Activated T-cell treated with anti-CD3 and anti-CD28 coated beads for 48 hours (primary cell): ENCODE measurements around the gene TP53I11.

Experiments
- DNase-seq: peaks from one replicate; pipeline ENCODE4 v3.0.0-alpha.2; 2020; ENCODE audit warnings: low read depth

TP53I11 gene, protein sequence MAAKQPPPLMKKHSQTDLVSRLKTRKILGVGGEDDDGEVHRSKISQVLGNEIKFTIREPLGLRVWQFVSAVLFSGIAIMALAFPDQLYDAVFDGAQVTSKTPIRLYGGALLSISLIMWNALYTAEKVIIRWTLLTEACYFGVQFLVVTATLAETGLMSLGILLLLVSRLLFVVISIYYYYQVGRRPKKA

DNA sequence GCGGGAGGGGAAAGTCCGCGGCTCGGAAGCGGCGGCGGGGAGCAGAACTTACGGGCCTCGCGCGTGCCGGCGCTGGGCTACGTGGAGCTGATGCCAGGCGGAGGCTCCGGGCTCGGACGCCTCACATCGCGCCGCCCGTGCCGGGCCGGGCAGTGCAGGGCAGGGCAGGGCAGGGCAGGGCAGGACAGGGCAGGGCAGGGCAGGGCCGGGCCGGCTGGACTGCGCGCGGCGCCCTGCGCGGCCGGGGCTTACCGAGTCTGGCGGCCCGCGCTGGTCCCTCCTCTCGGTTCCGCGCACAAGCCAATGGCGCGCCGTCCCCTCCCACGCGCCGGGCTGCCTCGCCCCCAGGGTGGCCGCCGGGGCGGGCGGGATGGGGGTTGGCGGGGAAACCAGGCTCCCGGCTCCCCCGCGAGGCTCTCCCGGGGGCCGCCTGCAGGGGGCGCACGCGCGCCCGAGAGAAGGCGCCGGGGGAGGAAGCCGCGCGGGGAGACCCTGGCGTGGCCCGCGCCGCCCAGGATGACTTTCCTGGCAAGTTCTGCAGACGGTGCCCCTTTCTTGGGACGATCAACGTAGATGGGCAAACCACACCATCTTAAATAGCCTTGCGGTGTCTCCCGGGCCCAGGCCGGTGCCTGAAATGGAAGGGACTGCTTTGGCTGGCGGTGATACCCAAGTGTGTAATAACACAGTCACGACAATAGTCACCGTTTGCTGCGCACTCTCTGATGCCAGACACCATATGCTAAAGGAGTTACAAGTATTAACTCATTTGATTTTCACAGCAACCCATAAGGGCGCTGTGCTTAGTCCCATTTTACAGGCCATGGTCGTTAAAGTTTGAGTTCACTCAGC, at the start of gene TP53I11:
TSS of gene TP53I11 (minus strand) at position 259 of the 852 bp plus-strand sequence. CDS start 12,548 bp downstream, outside the sequence.
- DNase-seq = peak; percentile 72

DNA sequence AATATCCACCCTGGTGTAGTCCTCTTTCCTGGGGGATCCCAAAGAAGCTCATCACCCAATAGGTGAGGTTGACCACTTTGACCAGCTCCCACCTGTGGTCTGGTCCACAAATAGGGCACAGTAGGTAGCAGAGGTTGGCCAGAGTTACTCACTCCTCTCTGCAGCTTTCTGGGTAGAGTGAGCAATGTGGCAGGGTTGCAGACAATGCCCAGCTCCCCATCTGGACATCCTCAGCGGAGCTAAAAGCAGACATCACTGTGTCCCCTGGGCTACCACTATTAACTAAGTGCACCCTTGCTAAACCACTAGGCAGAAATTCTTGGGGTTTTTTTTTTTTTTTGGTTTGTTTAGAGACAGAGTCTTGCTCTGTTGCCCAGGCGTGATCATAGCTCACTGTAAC, 48.4 kb upstream of the TP53I11 start:
- no peak for DNase-seq

DNA sequence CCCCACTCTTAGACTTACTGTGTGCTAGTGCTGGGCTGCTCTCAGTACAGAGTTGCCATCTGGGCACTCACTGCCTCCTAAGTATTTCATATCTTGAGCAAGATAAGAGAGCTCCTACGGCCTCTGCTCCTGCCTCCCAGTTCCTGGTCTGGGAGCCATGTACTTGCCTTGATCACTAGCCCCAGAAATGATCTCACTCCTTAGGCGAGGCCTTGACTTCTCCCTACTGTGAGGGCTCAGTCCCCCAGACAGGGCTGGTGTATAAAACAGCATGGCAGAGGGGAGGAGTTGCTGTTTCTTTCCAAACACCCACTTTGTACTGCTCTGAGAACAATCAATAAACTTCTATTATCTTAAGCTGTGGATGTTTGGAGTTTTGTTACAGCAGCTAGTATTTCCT, 47.4 kb upstream of the TP53I11 start:
- DNase-seq = no peak

DNA sequence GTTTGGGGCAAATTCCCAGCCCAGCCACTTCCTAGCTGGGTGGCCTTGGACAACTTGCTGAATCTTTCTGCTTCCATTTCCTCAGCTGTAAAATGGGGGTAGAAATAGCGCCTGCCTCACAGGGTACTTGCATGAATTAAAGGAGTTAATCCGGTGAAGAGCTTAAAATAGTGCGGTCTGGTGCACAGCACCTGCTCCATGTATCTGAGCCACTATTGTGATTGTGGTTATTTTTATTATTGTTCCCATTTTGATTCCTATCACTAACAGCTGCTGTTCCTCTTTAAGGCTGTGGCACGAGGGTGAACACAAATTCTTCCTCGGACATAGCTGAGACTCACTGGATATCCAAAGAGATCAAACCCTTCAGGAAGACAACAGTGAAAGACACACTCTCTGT, 46.9 kb upstream of the TP53I11 start:
- DNase-seq = no peak

DNA sequence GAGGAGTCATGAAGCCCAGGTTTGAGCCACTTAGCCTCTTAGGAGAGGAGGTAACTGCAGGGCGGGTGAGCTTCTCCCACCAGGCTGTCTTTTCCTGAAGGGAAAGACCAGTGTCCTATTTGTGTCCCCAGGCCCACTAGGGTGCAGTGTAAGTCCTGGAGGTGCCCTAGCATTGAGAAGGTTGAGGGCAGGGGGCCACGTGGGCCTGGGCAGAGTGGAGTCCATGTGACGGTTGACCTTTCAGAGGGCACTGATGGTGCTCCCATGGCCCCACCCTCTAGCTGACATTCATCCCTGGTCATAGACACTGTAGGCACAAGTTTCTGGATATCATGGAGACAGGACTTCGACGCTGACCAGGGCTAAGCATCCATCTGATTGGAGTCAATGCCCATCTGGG, 44.1 kb upstream of the TP53I11 start:
- DNase-seq = no peak

DNA sequence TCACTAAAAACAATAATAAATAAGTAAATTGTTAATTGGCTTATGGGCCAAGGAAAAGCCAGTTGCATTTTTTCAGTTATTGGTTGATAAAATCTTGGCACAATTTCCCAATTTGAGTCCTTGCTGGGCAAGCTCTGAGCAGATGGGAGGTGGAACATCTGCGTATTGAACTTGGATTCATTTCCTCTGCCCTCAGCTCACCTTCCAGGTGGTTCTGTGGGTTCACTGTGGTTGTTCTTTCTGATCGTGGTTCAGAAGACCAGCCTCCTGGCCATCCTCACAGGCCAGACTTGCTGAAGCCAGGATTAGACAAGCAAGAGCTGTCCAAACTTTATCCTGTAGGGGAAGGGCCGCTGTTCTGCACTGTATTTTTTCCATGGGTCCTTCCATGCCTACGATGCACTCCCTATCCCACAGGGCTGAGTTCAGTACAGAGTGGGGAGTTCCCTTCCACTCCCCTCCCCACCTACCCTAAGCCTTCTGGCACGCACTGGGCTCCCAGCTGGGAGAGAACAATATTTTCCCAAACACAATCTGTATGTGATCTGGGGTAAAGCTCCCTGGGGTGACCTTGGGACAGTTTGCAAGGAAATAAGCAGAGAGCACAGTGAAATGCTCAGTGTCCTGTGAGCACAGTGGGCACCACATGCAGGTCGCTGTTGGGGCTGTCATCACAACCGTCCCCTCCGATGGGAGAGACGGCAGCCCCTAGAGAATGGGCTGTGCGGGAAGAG, 43.5 kb upstream of the TP53I11 start:
- DNase-seq = no peak

DNA sequence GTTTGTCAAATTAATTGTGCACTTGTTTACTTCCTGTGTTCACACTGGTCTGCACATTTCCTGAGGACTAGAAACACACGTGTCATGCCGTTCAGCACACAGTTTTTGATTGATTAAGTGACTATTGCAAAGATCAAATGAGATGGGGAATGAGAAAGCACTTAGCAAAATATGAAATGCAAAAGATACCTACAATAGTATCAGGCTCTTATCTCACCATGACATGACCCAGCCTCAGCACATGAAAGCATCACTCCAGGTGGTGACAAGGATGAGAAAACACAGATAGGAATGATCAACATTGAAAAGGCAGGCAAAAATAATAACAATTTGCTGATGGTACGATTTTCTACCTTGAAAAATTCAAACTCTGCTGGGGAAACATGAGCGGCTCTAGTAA, 42.1 kb upstream of the TP53I11 start:
- DNase-seq = no peak

DNA sequence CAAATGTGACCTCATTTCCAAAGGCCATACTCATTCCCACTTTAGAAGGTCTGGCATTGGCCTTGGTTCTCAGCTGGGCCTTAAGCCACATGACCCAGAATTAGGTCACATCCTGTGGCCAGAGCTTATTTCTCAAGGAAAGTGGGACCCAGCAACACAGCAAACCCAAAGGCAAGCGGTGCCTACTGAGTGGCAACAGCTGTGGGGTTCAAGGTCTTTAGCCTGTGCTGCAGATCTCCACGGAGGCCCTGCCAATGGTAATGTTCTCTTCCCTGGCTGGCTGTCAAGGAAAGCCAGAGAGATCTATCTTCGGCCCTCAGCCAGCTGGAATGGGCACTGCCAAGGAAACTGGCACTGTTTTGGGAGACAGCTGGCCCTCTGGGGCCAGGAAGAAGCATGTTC, 41.5 kb upstream of the TP53I11 start:
- DNase-seq = no peak

DNA sequence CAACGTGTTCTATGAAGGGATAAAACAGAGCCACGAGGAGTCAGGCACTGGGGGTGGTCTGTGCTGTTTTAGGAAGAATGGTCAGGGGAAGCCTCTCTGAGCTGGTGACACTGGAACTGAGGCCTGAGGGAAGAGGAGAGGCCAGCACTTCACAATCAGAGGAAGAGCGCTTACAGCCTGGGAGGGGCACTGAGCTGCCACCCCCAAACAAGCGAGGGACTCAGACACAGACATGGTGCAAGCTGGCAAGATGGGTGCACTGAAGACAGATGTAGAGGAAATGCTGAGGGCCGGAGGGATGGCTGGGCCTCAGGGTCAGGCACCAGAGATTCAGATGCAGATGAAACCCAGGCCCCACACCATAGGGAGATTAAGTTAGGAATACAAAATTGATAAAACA, 40.0 kb upstream of the TP53I11 start:
- no peak for DNase-seq

DNA sequence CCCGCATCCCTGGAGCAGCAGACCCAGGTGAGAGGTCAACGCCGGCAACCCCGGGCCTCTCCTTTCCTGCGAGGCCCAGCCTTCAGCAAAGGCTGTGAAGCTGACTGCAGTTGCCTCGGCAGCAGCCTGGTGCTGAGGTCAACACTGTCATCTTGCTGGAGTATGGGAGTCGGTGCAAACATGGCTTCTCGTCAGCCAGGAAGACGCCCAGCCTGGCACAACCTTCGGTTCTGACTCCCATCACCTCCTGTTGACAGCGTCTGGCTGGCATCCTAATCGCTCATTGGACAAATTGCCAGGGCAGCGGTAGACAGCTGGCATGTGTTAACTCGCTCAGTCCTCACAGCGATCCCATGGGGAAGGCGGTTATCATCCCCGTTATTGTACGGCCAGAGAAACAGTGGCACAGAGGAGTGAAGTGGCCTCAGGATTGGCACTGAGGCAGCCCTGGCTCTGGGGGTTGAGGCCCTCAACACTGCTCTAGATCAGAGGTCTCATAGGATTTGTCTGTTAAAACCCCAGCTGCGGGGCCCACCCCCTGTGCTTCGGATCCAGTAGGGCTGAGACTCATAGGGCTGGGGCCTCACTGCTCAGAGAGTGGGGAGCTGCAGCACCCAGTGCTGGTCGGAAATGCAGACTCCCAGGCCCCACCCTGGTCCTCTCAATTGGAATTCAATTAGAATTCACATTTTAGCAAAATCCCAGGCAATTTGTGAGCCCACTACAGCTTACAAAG, 39.3 kb upstream of the TP53I11 start:
- DNase-seq = no peak

DNA sequence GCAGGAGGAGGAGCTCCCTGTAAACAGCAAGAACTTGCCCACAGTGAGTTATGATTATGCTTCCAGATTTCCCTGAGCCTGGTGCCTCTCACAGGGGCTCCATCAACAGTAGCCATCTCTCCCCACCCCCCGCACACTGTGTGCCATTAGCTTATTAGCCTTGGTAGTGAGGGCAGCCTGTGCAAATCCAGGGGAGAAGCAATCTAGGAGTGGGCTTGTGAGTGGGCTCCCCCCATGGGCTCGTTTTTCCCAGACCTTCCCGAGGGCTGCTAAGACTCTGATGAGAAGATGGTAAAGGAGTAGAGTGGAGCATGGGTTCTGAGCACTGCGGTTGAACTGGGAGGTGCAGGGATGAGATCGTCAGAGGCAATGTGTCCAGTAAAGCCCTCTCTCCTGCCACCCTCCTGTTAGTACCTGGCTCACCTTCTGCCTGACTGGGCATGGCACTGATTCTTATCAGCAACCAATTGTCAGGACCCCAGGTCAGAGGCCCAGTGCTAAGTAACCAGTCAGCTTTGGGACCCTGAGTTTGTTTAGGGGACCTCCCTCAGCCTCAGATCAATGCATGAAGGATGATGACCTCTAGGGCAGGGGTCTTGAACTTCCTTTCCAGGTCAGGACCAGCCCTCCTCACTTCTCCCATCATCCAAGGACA, 38.4 kb upstream of the TP53I11 start:
- no peak for DNase-seq

DNA sequence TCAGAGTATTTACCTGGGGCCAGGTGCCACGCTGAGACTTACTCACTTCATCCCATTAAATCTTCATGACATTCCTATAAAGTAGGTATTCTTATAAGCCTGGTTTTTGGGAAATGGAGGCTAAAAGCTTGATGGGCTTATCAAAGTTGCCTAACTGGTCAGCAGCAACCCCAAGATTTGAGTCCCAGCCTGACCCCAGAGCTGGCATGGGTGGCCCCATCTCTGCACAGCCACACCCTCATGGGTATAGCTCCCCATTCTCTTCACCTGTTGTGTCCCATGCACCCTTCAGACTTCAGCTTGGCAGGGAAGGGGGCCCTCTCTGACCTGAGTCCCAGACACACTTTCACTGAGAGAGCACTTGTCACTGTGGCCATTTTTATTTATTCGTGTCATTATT, 37.4 kb upstream of the TP53I11 start:
- DNase-seq = no peak

DNA sequence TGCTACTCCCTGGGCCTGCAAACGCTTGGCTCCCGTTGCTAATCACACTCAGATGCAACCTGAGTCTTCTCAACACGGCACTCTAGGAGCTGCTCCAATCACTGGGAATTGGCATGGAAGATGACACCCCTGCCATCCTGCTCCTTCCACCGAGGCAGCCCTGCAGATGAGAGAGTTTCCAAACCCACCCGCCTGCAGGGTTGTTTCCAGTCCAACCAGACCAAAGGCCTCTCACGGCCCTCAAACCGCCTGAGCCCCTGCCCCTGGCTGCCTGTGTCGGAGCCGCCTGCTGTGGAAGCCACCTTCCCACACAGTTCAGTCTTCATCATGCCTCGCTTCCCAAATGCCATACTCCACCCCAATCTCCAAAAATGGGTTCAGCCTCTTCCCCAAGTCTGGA, 36.8 kb upstream of the TP53I11 start:
- DNase-seq = no peak

DNA sequence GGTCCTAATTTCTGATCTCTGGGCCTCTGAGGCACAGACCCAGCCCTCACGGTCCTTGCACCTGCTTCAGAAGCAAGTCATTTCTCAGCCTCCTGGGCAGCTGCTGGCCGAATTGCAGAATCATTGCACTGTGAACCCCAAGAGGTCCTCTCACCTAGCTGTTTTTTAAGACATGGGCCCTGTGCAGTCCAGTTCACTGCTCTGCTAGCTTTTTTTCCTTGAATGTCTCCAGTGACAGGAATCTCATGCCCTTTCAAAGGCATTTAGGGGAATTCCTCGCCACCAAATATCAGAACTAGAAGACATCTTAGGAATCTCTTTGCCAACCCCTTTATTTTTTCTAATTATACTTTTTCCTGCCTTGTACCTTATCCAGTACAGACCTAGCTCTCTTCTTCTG, 35.6 kb upstream of the TP53I11 start:
- DNase-seq = no peak

DNA sequence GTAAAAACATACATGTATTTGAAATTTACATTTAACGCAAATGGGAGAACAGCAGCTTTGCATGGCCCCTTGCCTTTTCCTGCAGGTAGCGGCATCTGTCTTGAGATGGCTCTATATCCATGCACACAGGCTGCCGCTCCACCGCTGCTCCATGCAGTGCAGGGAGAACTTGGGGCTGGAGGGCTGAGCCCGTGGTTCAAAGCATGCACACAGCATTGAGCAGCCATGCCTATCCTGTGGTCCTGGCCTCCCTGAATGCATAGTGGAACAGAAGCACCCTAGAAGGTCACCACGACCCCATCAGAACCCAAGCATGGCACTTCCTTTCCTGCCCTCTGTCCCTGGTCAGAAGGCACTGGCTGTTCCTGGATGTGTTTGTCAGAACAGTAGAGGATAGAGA, 35.0 kb upstream of the TP53I11 start:
- DNase-seq = no peak

DNA sequence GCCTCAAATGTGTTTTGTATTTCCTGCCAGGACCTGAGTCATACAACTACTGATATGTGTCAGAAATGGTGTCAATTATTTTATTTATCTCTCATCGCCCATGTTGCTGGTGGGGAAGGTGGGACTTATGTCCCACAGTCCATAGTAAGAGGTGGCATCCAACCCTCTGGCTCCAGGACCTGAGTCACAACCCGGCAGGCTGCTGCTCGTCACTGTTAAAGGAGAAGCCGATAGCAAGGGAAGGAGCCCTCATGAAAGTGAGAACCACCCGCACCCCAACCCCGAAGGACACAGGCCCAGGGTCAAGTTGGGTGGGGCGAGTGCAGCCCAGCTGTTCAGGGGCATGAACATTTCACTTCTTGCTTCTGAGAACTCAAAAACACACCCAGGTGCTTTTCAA, 33.1 kb upstream of the TP53I11 start:
- no peak for DNase-seq

DNA sequence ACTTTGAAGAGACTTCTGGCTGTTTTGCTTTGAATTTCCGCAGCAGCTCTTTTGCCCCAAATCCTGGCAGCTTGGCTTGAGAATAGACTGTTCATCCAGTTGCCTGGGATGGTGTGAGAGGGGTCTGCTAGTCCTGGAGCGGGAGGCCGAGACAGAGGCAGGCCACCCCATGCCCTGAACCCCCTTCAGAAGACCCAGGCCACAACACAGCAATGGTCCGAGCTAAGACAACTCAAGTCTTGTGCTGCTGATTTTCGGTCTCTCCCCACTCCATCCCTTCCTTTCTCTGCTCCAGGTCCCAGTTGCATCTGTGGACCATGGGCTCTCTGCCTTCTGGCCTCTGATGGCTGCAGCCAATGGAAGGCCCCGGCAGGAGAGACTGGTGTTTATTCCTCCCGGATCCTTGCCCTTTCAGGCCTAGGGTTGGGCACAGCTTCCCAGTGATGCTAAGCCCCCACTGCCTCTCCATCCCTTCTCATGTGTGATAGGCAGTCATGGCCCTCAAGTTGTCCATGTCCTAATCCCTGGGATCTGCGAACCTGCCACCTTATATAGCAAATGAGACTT, 31.9 kb upstream of the TP53I11 start:
- DNase-seq = no peak

DNA sequence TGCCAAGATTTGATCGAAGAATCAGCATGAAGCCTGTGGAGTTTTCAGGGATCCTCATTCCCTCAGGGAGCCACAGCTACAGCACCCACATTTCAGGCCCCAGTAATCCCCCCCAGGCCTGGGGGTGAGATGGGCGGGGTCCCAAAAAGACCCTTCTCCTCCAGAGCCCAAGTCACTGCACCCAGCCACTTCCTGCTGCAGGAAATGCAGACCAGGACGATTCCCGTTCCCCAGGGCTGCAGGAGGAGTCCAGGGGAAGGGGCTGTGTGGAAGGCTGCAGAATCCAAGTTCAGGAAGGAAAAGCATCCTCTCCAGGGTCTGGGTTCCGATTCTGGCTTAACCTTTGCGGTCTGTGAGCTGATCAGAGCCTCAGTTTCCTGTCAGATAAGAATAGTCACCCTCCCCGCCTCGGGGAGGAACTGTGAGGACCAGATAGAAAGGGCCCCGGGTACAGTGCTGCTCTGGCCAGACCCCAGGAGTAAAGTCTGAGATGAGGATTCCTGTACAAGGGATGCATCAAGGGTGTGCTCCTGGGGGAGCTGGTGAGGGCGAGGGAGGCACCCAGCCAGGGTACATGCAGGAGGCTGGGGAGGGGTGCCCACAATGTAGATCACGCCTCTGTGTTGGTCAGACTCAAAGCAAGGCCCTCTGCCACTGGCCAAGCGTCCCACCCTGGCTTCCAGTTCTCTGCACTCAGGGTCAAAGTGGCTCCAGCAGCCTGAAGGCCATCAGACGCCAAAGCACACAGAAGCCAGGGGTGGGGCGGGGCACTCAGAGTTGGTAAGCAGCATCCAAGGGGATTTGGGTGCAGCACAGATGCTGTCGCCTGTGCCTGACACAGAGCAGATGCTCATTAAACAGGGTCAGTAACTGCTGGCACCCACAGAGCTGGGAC, 30.1 kb upstream of the TP53I11 start:
- no peak for DNase-seq

DNA sequence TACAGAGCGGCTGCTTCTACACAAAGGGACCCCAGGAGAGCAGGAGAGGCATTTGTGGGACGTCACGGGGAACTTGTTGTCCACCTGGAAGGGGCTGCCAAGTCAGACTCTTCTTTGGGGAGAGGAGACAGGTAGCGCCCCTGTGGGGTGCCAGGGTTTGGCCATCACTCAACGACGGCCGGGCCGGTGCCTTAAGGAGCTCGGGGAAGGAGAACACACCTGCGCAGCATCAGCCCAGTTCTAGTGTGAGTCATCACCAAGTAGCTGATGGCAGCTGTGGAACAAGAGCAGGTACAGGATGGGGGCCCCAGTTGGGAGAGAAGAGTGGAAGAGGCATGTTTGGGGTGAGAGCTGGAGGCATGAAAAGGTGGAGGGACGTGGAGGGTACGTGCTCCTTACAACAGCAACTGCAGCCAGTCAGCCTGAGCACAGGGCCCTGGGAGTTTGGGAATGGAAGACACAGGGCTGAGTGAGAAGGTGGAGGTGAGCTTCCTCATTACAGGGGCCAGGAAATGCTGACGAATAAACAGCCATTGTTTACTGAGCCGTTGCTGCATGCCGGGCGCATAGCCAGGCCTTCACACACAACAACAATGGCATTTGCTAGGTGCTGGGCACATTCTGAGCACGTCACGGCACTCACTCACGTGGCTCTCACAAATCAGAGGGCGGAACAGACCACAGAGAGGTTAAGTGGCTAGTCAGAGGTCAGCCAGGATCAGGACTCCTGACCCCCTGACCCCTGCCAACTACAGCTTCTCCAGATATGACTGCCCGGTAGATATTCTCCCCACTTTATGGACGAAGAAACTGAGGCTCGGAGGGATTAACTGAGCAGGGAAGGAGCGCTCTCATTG, 29.1 kb upstream of the TP53I11 start:
- no peak for DNase-seq

DNA sequence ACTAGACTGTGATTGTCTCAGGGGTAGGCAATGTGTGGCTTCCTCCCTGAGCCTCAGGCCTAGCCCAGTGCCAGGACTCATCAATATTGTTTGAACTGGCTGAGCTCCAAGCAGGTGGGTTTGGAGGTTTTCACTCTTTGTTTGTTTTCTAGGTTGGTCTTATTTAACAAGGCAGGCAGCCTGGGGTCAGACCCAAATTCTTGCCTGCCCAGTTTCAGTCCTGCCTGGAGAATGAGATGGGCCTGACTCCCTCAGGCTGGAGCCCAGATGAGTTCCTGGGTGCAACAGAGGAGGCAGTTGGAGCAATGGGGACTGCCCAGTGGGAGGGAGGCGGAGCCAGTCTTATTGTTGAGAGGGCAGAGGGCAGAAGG, 28.3 kb upstream of the TP53I11 start:
- no peak for DNase-seq
